IPS-NIHi7 (cell line): ENCODE measurements around the gene CASP5.
A peak's percentile ranks its signal among the peaks of the same experiment; 100 is the strongest.
"Not testable (repeated sequence)": the region's sequence is repeated elsewhere in the genome, so short reads cannot be mapped to it uniquely, and the experiment has no call there.

Experiments used
- DNase-seq: peaks from one replicate; pipeline ENCODE4 v3.0.0; 2012; ENCODE audit warnings: mixed read lengths; ENCODE audit errors: extremely low spot score

Gene CASP5

GRCh38 chr11:105023003-105023402, at the start of gene CASP5:
Gene CASP5, minus strand, starts transcription at chr11:105023168. Its CDS starts 32 bp downstream, at chr11:105023136.
- DNase-seq, result no peak

GRCh38 chr11:105072080-105072479, 49.1 kb upstream of the CASP5 start:
- not testable (repeated sequence) for DNase-seq

DNA sequence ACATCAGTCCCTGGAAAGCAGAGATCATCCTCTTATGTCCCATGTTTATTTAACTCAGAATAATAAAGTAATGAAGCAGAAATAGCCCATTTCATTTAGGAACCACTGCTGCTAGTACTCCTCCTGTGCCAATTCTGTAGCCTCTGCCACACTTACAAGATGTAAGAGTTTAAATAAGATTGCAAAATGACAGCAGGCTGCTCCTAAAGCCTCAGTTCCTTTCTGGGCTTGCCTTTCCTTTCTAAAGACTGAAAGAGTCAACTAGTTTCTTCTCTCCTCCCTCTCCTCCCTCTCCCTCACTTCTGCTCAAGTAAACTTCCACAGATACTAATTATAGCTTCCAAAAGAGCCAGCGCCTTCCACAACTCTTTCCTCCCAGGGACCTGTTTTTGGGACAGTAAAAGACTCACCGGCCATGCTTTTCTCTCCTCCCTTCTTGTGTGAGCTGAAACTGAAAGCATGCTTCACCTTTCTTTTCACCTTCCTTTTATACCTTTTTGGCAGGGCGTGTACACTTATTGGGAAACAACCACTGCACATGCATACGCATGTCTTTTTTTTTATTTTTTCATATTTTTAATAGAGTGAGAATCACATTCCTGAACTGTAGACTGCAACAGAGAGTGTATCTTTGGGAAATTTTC, 48.2 kb upstream of the CASP5 start:
- no peak for DNase-seq

DNA sequence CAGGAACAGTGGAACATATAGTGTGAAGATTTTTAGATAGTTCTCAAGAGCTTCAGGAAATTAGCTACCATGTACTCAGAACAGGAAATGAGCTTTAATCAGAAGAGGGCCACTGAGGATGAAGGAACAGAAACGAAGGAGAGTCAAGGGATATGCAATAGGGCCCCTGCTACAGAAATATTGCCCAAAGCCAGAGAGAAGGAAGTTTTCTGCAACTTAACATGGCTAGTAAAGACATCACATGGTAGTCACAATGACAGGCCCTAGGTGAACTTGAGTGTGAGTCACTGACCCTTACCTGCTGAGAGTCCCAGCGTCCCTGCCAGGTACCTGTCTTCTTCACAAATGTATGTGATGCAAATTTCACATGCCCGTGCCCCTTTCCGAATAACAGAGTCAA, 47.3 kb upstream of the CASP5 start:
- no peak for DNase-seq

- not testable (repeated sequence) for DNase-seq
Observed at GRCh38 chr11:105069749-105070148, 46.8 kb upstream of the CASP5 start.

- DNase-seq, result not testable (repeated sequence)
Observed at GRCh38 chr11:105063245-105063941, 40.4 kb upstream of the CASP5 start.

DNA sequence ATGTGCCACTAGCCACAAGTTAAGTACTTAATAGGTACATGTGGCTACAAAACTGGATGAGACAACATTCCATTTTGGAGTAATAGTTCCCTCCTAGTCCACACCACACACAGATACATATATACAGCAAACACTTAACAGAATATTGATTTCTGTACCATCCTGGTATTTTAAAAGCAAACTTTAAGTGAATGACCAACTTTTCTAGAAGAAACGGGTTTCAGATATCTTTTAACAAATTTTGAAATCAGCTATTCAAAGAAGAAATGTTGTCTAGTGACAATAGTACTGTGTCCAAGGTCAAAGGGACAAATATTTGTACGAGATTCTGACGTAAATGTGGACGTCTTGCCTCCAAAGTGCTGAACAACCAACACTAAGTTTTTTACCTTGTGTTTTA, 34.5 kb upstream of the CASP5 start:
- no peak for DNase-seq

DNA sequence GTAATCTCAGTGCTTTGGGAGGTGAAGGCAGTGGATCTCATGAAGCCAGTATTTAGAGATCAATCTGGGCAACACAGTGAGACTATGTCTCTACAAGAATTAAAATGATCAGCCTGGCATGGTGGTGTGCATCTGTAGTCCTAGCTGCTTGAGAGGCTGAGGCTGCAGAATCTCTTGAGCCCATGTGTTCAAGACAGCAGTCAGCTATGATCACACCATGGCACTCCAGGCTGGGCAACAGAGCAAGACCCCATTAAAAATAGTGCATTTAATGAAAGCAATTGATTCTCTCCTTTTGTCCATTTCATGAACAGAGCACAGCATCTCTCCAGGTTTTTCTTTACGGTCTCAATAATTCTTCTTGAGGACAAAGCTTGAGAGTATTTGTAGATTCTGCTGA, 33.5 kb upstream of the CASP5 start:
- DNase-seq, result no peak

- no peak for DNase-seq
Observed at GRCh38 chr11:105054723-105055493, 31.9 kb upstream of the CASP5 start.

DNA sequence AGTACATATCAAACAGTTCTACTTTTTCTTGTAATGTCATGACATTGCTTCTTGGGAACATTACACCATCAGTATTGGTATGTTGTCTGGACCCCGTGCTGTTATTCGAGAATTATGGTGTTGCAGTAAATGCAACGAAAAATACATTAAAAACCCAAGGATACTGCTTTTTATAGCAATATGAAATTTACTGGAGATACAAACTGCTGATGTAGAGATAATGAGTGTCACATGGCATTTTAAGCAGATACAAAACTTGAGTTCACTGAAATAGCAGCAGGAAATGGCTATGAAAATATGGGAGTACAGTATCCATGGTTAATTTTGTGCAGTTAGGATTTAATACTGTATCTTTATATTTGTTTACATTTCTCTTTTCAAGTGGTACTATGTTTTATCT, 29.5 kb upstream of the CASP5 start:
- DNase-seq, result no peak

GRCh38 chr11:105051559-105051958, 28.6 kb upstream of the CASP5 start:
- DNase-seq, result no peak

GRCh38 chr11:105049481-105049880, 26.5 kb upstream of the CASP5 start:
- no peak for DNase-seq

DNA sequence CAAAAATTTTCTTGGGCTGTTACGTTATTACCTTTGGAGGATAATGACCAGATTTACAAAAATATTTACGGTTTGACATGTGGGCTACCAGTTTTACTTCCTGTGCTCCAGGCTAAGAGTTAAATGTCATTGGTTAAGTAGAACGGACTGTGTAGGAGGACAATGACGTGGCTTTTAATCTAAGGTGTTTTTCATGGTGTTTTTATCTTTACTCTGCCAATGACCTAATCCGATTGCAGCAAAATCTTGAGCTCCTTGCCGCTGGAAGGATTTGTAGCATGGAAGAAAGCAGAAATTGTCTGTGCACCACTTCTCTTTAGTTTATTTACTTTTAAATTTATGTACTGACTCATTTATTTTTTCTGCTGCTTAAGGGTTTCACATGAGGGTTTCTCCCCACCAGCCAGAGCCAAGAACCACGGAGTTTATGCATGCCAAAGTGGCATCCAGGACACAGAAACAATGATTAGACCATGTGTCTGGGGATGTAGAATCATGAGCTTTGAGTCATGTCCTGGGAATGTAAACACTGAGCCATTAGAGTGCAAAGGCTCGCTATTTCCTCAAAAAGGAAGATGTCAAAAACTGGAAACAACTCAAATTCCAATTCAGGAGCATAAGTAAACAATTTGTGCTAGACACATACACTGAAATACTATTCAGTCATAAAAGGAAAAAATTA, 24.1 kb upstream of the CASP5 start:
- peak; percentile 22 for DNase-seq

- no peak for DNase-seq
Observed at GRCh38 chr11:105045676-105046296, 22.8 kb upstream of the CASP5 start.

GRCh38 chr11:105044557-105045524, 21.9 kb upstream of the CASP5 start, which contains the start of gene CARD16:
Gene CARD16, minus strand, starts transcription at chr11:105045335. Its CDS starts 38 bp downstream, at chr11:105045297.
- DNase-seq, result not testable (repeated sequence)

DNA sequence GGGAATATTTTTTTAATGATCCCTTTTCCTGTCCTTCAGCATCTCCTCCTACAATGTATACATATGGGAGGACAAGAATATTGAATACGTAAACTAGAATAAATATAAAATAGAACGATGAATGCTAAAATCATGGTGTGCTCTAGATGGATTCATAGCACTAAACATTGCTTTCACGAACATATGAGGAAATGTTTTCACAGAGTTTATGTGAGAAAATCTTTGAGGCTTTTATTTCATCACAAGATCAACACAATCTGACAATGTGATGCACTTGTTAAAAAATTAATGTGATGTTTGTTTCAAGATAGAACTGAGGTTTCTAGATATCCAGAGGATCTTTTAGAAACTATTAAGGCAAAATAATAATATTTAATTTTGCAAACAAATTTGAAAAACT, 19.2 kb upstream of the CASP5 start:
- no peak for DNase-seq

DNA sequence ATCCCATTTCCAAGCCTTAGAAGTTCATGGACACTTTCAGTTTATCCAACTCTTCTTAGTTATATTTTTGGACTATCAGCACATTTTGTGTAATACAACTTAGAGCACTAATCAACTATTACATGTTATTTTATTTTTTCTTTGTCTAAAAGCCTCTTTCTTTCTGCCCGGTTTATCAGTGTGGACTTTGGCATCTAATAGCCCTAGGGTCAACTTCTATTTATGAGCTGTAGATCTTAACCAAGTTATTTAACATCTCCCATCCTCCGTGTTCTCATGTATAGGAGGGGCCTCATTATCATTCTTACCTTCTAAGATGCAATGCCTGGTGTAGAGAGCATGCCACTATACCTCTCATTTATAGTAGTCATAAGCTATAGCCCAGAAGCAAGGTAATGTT, 17.7 kb upstream of the CASP5 start:
- no peak for DNase-seq

DNA sequence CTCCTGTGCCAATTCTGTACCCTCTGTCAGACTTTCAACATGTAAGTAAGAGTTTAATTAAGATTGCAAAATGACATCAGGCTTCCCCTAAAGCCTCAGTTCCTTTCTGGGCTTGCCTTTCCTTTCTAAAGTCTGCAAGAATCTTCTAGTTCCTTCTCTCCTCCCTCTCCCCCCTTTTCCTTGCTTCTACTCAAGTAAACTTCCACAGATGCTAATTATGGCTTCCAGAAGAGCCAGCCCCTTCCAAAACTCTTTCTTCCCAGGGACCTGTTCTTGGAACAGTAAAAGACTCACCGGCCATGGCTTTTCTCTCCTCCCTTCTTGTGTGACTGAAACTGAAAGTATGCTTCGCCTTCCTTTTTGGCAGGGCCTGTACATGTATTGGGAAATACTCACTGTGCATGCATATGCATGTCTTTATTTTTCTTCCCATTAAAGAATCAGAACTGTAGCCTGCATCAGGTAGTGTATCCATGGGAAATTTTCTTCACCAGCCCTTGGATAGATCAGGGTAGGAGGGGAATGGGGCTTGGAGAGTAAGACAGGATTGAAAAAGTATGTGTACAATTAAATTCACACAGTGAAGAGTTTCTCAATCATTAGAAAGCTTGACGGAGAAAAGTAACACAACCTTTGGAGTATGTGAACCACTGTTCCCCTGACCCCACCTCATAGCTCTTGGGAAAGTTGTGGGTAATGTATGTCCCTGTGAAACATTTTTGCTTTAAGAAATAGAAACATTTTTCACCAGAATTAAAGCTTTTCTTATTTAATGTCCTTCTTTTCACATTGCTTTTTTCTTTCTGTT, 12.0 kb upstream of the CASP5 start, which contains the start of gene CASP1:
TSS of gene CASP1 (minus strand) at position 332 of the 808 bp plus-strand sequence. CDS start at position 301, 31 bp downstream.
- DNase-seq, result no peak

GRCh38 chr11:105034388-105034787, 11.4 kb upstream of the CASP5 start:
- not testable (repeated sequence) for DNase-seq
